ENCODE data around the gene FAM181A. TPM values are rescaled to one million over a fixed set of nuclear protein-coding genes. Genes with fewer than 3 reads are reported as not detected.

Gene FAM181A
- total RNA-seq, 1 experiment from 2014 or later, result not detected

- no peak overlapping the region for H3K4me3 ChIP-seq (ENCODE audit: low read length)
- no peaks in the 10 kb centered on the region for H3F3A ChIP-seq (ENCODE audit: low read length, unreplicated experiment)
- H2AFZ ChIP-seq (ENCODE audit: low read length), result no peak overlapping the region
- H3K9me3 ChIP-seq (ENCODE audit: low read length), result no peaks in the 10 kb centered on the region
- H3K9me2 ChIP-seq (replicated peaks; ENCODE audit: low read length), result no peaks in the 10 kb centered on the region
- no peaks in the 10 kb centered on the region for H4K20me1 ChIP-seq (ENCODE audit: low read length)
- TF ChIP-seq CTCF (conservative IDR thresholded peaks at IDR 0.05; ENCODE audit: low read depth, low read length) (no peak), EZH2 (IDR thresholded peaks at IDR 0.05; ENCODE audit: low read length, unreplicated experiment) (no peak), EZH2phosphoT487 (IDR thresholded peaks at IDR 0.05; ENCODE audit: borderline replicate concordance, low read length) (no peak)
- peaks cover 21% of the 10 kb centered on the region for H3K4me1 ChIP-seq (ENCODE audit: insufficient read depth, low read length)
- DNase-seq (no peak), ATAC-seq (no peak)
- ChIA-PET CTCF (no interaction called here), POLR2A (ENCODE audit: unreplicated experiment) (no interaction called here)
- H3K79me2 ChIP-seq (ENCODE audit: low read length), result no peaks in the 10 kb centered on the region
- no peak overlapping the region for H3K27ac ChIP-seq (ENCODE audit: low read length)
- H3K9ac ChIP-seq (ENCODE audit: low read length), result no peak overlapping the region
- no peaks in the 10 kb centered on the region for H3K36me3 ChIP-seq (ENCODE audit: low read depth, low read length)
- no TSS peak for BruUV-seq (replicated peaks)
- no peaks in the 10 kb centered on the region for H3K27me3 ChIP-seq (ENCODE audit: low read length)
- no peak overlapping the region for H3K4me2 ChIP-seq (ENCODE audit: low read length)
- intact Hi-C loops (cut with micrococcal nuclease), result no loop called here
Measured at GRCh38 chr14:93956514-93957332, 29.6 kb downstream of the FAM181A start.

- POLR2A ChIA-PET (ENCODE audit: unreplicated experiment), result no interaction called here
- intact Hi-C loops (cut with micrococcal nuclease), result no loop called here
- no peak overlapping the region for H3K27ac ChIP-seq (ENCODE audit: low read length)
Measured at GRCh38 chr14:93957333-93957710, 30.2 kb downstream of the FAM181A start.

More at GRCh38 chr14:93957333-93957710, 30.2 kb downstream of the FAM181A start:
- no peak overlapping the region for H3K4me3 ChIP-seq (ENCODE audit: low read length)
- TF ChIP-seq CTCF (conservative IDR thresholded peaks at IDR 0.05; ENCODE audit: low read depth, low read length) (no peak), EZH2 (IDR thresholded peaks at IDR 0.05; ENCODE audit: low read length, unreplicated experiment) (no peak), EZH2phosphoT487 (IDR thresholded peaks at IDR 0.05; ENCODE audit: borderline replicate concordance, low read length) (no peak)
- no peak overlapping the region for H2AFZ ChIP-seq (ENCODE audit: low read length)
- H3K4me2 ChIP-seq (ENCODE audit: low read length), result no peak overlapping the region
- H3K9me2 ChIP-seq (replicated peaks; ENCODE audit: low read length), result no peaks in the 10 kb centered on the region
- no peaks in the 10 kb centered on the region for H3K9me3 ChIP-seq (ENCODE audit: low read length)
- no peaks in the 10 kb centered on the region for H3K36me3 ChIP-seq (ENCODE audit: low read depth, low read length)
- H4K20me1 ChIP-seq (ENCODE audit: low read length), result no peaks in the 10 kb centered on the region
- DNase-seq (no peak), ATAC-seq (no peak)
- H3K9ac ChIP-seq (ENCODE audit: low read length), result no peak overlapping the region
- no TSS peak for BruUV-seq (replicated peaks)
- H3K27me3 ChIP-seq (ENCODE audit: low read length), result no peaks in the 10 kb centered on the region
- peaks cover 21% of the 10 kb centered on the region for H3K4me1 ChIP-seq (ENCODE audit: insufficient read depth, low read length)
- CTCF ChIA-PET, result no interaction called here
- H3K79me2 ChIP-seq (ENCODE audit: low read length), result no peaks in the 10 kb centered on the region
- H3F3A ChIP-seq (ENCODE audit: low read length, unreplicated experiment), result no peaks in the 10 kb centered on the region
